Activated T-cell treated with anti-CD3 and anti-CD28 coated beads, Interleukin-2, amount 50 U/mL, for 24 hours (primary cell): ENCODE results near the gene MANEA.
"Not testable (repeated sequence)": the region's sequence is repeated elsewhere in the genome, so short reads cannot be mapped to it uniquely, and the experiment has no call there.

Experiments used
- DNase-seq: peaks from one replicate; pipeline ENCODE4 v3.0.0-alpha.2; 2020
- H3K27ac Mint-ChIP-seq: 2 replicates; pipeline ENCODE4 v1.8.0; 2020; ENCODE audit warnings: mild to moderate bottlenecking, mixed read lengths
- H3K27me3 Mint-ChIP-seq: 2 replicates; pipeline ENCODE4 v1.8.0; 2020; ENCODE audit warnings: mixed read lengths
- H3K36me3 Mint-ChIP-seq: 2 replicates; pipeline ENCODE4 v1.8.0; 2020; ENCODE audit warnings: low read depth, mixed read lengths
- H3K4me1 Mint-ChIP-seq: 2 replicates; pipeline ENCODE4 v1.8.0; 2020; ENCODE audit warnings: low read depth, mixed read lengths
- H3K4me3 Mint-ChIP-seq: 2 replicates; pipeline ENCODE4 v1.8.0; 2020; ENCODE audit warnings: mild to moderate bottlenecking, moderate library complexity, mixed read lengths
- H3K9me3 Mint-ChIP-seq: 2 replicates; pipeline ENCODE4 v1.8.0; 2020; ENCODE audit warnings: mixed read lengths

Gene MANEA, protein sequence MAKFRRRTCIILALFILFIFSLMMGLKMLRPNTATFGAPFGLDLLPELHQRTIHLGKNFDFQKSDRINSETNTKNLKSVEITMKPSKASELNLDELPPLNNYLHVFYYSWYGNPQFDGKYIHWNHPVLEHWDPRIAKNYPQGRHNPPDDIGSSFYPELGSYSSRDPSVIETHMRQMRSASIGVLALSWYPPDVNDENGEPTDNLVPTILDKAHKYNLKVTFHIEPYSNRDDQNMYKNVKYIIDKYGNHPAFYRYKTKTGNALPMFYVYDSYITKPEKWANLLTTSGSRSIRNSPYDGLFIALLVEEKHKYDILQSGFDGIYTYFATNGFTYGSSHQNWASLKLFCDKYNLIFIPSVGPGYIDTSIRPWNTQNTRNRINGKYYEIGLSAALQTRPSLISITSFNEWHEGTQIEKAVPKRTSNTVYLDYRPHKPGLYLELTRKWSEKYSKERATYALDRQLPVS

DNA sequence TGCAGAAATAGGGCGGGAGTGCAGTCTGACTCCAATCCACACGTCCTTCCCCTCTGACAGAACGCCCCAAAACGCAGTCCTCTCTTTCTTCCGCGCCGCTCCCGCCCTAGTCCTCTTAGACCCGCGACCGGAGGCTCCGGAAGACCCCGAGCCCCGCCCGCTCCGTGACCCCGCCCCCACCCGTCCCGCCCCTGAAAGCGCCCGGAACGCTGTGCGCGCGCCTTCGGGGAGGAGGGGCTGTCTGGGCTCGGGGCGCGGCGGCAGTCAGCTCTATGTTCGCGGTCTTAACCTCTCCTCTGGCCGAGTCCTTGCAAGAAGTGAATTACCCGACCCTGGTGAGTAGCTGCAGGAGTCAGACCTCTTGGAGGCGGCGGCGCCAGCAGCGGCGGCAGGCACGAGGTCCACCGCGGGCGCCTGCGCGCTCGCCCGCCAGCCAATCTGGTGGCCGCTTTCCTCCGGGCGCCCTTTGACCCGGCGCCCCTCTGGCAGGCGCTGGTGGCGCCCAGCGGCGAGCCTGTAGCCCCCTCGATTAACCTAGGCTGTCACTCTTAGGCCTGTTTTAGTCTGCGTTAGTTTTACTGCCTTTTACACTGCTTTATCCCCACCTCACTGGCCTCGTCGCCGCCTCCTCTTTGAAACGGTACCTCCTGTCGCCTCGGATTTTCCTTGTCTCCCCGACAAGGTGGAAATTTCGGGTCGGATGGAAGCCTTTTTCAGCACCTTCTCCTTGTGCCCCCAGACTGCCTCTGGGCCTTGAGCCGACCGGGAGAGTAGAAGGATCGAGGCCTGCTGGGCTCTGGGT is at the start of gene MANEA:
MANEA (plus strand) TSS at position 232 of the 802 bp plus-strand sequence. CDS start 8,905 bp downstream, outside the sequence.
- H3K36me3 Mint-ChIP-seq, result peaks cover 25% of the 10 kb centered on the region
- peaks cover 51% of the 10 kb centered on the region for H3K4me1 Mint-ChIP-seq
- peak; percentile 88 for DNase-seq
- H3K4me3 Mint-ChIP-seq, result peak within 1 kb of the TSS; percentile 93
- no peaks in the 10 kb centered on the region for H3K27me3 Mint-ChIP-seq
- no peaks in the 10 kb centered on the region for H3K9me3 Mint-ChIP-seq
- peak within 1 kb of the TSS; percentile 98 for H3K27ac Mint-ChIP-seq

DNA sequence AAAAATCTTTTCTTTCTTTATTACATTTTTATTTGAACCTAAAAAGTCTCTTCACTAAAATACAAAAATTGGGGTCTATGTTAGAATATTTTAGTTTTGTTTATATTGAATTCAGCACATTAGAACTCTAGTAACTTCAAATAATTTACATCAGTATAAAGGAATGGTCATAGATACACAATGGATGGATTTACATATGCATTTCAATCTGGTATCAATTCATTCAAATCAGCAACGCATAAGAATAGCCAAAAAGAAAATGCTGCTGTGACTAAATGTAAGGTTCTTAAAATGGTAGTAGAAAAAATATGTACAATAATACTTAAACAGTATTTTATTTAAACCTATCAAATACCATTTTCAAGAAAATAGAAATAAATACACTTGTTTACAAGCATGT is 47.6 kb upstream of the MANEA start:
- Mint-ChIP-seq H3K27me3 (peaks cover 7% of the 10 kb centered on the region), H3K9me3 (no peaks in the 10 kb centered on the region), H3K4me1 (no peaks in the 10 kb centered on the region), H3K36me3 (no peaks in the 10 kb centered on the region), H3K4me3 (no peak overlapping the region), H3K27ac (no peak overlapping the region)
- DNase-seq, result no peak

DNA sequence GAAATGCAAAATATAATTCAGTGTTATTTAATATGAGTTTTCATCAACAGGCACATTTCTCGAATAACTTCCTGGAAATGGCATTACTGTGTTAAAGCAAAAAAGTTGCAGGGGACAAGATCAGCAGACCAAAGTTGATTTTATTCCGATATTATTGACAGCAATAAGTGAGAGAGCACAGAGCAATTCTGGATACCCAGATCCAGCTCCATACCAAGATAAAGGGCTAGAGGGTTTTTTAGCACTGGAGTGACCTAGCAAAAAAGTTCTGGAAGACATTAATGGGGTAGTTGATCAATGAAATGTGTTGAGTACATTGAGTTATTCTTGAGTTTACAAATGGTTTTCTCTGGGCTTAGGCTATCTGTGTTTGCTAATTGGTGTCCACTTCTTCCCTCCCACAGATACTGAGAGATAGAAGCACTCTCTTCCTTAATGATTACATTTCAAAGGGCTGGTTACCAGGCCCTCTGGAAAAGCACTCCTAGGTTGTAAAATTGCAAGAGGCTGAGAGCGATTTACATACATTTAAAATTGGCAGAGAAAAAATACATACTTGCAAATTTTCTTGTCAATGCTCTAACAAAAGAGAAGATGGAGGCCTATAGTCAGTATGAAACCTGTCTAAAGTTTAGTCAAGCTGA is 47.0 kb upstream of the MANEA start:
- no peaks in the 10 kb centered on the region for H3K36me3 Mint-ChIP-seq
- DNase-seq, result no peak
- no peak overlapping the region for H3K4me3 Mint-ChIP-seq
- H3K9me3 Mint-ChIP-seq, result no peaks in the 10 kb centered on the region
- no peaks in the 10 kb centered on the region for H3K4me1 Mint-ChIP-seq
- peaks cover 3% of the 10 kb centered on the region for H3K27me3 Mint-ChIP-seq
- no peak overlapping the region for H3K27ac Mint-ChIP-seq

DNA sequence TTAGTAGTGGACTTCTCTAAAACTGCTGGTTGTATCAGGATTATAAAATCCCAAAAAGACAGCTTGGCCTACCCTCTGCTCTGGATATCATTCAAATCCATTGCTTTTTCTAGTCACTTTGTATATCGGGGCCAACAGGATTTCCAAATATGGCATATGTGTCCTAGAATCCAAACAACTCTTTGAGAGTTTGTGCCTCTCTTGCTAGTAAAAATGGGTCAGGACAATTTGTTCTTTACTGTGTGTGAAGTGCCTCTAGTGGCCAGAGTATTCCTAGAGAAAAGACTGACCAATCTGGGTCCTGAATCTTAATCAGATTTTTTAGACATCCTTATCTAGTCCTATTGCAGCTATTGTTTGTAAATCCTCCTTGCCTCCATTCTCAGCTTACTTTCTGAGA is 33.5 kb upstream of the MANEA start:
- Mint-ChIP-seq H3K4me3 (no peak overlapping the region), H3K36me3 (no peaks in the 10 kb centered on the region), H3K9me3 (no peaks in the 10 kb centered on the region), H3K4me1 (no peaks in the 10 kb centered on the region), H3K27me3 (peaks cover 2% of the 10 kb centered on the region), H3K27ac (no peak overlapping the region)
- DNase-seq, result no peak

DNA sequence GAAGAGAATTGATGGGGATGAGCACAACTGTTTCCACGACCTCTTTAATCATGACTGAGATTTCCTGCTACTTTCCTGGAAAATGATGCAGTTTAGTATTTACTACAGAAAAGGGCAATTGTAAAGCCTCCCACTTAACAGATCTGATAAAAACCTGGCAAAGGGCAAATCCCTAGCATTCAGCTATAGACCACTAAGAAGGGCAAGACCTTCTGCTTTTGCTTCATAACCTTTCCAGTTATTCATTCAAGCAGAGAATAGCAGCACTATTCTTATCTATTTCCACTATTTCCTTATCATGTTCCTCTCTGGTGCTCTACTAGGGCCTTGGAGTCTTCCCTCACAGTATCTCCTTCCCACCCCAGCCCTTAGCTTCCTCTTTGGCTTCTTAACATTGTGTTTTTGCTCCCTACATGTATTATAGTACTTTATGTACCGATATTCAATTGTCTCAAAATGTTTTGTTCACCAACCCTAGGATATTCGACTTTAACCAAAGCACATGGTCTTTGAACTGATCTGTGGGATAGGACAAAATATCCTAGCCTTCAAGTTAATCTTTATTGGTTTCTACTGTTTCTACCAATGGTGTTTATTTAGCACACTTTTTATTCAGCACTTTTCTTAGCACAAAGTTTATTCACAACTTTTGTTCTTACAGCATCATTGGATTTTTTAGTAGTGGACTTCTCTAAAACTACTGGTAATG is 32.7 kb upstream of the MANEA start:
- Mint-ChIP-seq H3K27ac (no peak overlapping the region), H3K27me3 (no peaks in the 10 kb centered on the region), H3K4me1 (no peaks in the 10 kb centered on the region), H3K9me3 (no peaks in the 10 kb centered on the region), H3K36me3 (no peaks in the 10 kb centered on the region), H3K4me3 (no peak overlapping the region)
- DNase-seq, result no peak

DNA sequence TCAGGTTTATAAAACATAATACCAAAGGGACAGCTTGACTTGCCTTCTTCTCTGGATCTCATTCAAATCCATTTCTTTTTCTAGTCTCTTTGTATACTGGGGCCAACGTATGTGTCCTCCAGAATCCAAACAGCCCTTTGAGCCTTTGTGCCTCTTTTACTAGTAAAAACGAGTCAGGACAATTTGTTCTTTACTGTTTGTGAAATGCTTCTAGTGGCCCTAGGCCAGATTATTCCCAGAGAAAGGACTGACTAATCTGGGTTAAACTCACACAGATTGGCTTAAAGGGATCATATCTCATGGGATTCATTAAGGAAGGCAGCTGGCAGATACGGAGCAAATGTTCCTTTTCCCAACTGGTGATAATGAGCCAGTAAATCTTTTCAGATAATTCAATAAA is 32.1 kb upstream of the MANEA start:
- DNase-seq, result no peak
- H3K27me3 Mint-ChIP-seq, result no peaks in the 10 kb centered on the region
- no peaks in the 10 kb centered on the region for H3K4me1 Mint-ChIP-seq
- H3K36me3 Mint-ChIP-seq, result no peaks in the 10 kb centered on the region
- no peak overlapping the region for H3K4me3 Mint-ChIP-seq
- H3K27ac Mint-ChIP-seq, result no peak overlapping the region
- H3K9me3 Mint-ChIP-seq, result no peaks in the 10 kb centered on the region

DNA sequence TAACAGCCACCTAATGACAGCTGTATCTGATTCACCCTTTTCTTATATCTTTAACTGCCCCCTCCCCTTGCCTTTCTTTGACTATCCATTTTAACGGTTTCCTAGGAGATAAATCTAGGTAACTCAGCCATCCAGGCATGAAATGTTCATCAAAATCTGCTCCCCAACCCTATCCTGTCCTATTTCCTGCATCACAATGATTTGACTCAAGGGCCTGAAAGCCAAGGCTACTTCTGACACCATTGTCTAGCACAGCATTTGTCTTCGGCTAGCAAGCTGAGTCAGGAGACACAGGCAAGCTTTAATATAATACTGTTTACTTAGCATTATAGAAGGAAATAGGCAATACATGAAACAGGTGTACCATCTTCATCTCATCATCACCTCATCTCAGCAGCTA is 31.6 kb upstream of the MANEA start:
- Mint-ChIP-seq H3K4me1 (no peaks in the 10 kb centered on the region), H3K27ac (no peak overlapping the region), H3K27me3 (no peaks in the 10 kb centered on the region), H3K4me3 (no peak overlapping the region), H3K36me3 (no peaks in the 10 kb centered on the region), H3K9me3 (no peaks in the 10 kb centered on the region)
- no peak for DNase-seq

DNA sequence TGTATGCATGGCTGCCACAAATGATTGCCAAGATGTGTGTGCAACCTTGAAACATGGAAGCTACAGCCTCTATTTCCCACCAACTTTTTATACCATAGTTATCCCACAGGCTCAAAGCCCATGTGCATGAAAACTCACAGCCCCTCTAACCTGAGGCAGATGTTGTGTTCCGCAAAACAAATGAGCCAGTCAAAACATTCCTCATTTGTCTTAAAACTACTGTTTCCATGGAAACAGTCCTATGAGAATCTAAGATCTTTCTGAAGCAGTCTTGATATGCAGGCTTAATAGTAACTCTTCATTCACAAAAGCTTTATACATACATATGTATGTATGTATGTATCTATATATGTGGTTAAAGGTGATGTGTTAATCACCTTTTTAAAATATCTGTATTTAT is 31.2 kb upstream of the MANEA start:
- no peak for DNase-seq
- no peaks in the 10 kb centered on the region for H3K4me1 Mint-ChIP-seq
- no peaks in the 10 kb centered on the region for H3K9me3 Mint-ChIP-seq
- no peaks in the 10 kb centered on the region for H3K36me3 Mint-ChIP-seq
- no peaks in the 10 kb centered on the region for H3K27me3 Mint-ChIP-seq
- H3K4me3 Mint-ChIP-seq, result no peak overlapping the region
- H3K27ac Mint-ChIP-seq, result no peak overlapping the region

DNA sequence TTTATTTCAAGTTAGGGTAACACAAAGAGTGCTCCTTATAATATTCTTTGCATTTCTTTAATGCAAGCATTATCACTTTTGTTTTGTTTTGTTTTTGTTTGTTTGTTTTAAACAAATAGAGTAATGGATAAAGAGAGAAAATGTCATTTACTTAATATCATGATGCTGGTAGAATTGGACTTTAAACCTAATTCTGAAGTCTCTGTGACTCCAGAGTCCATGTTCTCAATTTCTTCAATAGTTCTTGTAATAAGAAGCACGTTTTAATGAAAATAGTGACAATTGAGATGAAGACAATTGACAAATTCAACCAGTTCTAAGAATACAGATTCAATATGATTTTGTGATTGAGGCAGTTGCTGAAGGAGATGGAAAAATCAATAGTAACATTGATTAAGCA is 30.3 kb upstream of the MANEA start:
- H3K9me3 Mint-ChIP-seq, result no peaks in the 10 kb centered on the region
- no peak overlapping the region for H3K27ac Mint-ChIP-seq
- no peaks in the 10 kb centered on the region for H3K4me1 Mint-ChIP-seq
- no peaks in the 10 kb centered on the region for H3K36me3 Mint-ChIP-seq
- no peak overlapping the region for H3K4me3 Mint-ChIP-seq
- DNase-seq, result no peak
- no peaks in the 10 kb centered on the region for H3K27me3 Mint-ChIP-seq

DNA sequence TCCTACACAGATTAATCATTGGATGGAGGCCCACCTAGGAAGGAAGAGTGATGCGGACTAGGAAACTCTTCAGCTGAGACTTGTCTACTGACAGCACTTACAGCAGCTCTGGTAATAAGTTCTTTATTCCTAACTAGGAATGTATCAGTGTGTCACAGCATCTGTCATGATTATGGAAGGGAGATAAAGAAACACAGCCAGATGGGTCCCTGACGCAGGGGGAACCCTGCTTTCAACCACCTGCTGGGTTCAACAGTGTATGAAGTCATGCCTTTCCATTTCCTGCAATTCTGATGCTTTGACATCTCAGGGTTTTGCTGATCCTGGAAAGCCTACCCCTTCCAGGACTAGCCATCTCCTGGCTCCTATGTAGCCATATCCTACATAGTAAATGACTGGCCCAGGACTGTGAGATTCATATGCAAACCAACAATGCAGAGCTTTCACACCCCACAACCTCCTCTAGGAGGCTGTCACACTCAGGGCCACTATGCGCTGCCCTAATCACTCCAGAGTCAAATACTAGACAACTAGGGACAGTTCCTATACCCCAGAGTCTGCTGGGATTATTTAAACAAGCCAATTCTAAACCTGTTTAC is 29.0 kb upstream of the MANEA start:
- no peaks in the 10 kb centered on the region for H3K9me3 Mint-ChIP-seq
- H3K4me1 Mint-ChIP-seq, result no peaks in the 10 kb centered on the region
- no peak overlapping the region for H3K4me3 Mint-ChIP-seq
- DNase-seq, result no peak
- no peaks in the 10 kb centered on the region for H3K27me3 Mint-ChIP-seq
- no peaks in the 10 kb centered on the region for H3K36me3 Mint-ChIP-seq
- no peak overlapping the region for H3K27ac Mint-ChIP-seq

DNA sequence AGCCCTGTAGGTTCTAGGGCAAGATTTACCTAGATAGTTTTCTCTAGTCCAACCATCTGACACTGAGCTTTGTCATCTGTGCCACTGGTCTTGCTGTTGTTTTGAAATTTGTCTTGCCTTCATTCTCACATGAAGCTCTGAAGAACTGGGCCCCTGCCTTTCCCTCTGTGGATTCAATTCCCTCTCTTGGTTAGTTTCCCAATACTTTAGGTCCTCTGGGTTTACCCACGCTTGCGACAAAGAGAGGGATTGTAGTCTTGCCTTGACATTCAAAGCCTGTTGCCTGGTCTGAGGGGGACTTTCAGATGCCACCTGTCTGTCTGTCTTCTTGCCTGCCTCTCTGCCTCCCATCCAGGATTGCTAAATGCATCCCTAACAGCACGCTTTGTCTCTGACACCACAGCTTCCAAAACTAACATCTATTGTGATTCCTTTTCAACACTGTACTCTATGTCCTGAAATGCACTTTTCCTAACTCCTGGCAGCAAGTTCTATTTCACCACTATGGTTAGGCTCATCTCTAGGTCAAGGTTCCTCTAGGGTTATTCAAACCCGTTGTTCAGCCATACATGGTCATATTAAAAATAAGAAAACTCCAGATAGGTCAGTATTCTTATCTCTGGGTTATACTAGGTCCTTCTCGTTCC is 25.5 kb upstream of the MANEA start:
- H3K27me3 Mint-ChIP-seq, result peaks cover 10% of the 10 kb centered on the region
- no peaks in the 10 kb centered on the region for H3K4me1 Mint-ChIP-seq
- H3K9me3 Mint-ChIP-seq, result peaks cover 24% of the 10 kb centered on the region
- DNase-seq, result no peak
- H3K4me3 Mint-ChIP-seq, result no peak overlapping the region
- peaks cover 11% of the 10 kb centered on the region for H3K36me3 Mint-ChIP-seq
- H3K27ac Mint-ChIP-seq, result no peak overlapping the region

DNA sequence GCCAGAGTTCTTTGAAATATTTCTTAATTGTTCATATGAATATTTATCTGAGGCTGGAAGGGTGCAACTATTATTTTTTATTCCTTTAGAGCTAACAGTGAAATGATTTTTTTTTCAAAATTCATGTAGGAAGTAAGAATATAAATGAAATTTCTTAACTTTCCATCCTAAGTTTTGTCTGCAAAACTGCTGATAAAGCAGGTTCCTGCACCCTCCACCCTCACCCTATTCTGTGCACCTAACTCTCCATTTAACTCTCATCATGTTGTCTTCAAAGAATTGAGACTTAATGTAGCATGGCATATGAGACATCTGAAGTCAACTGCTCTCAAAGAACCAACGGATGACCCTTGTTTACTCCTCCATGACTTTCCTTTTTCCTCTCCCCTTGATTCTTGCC is 23.5 kb upstream of the MANEA start:
- H3K27me3 Mint-ChIP-seq, result peaks cover 10% of the 10 kb centered on the region
- DNase-seq, result no peak
- H3K4me3 Mint-ChIP-seq, result no peak overlapping the region

DNA sequence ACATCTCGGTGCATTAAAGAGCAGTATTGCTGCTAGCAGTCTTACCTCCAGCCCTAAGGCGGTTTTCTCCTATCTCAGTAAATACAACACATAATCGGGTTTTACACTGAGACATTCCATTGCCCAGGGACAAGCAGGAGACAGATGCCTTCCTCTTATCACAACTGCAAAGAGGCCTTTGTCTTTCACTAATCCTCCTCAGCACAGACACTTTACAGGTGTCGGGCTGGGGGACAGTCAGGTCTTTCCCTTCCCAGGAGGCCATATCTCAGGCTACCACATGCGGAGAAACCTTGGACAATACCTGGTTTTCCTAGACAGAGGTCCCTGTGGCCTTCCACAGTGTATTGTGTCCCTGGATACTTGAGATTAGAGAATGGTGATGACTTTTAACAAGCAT is 16.4 kb upstream of the MANEA start:
- H3K9me3 Mint-ChIP-seq, DNase-seq, H3K27ac Mint-ChIP-seq, H3K4me3 Mint-ChIP-seq, H3K27me3 Mint-ChIP-seq, H3K4me1 Mint-ChIP-seq: not testable (repeated sequence)
- peaks cover 26% of the 10 kb centered on the region for H3K36me3 Mint-ChIP-seq

More for the DNA sequence above, 23.5 kb upstream of the MANEA start:
- H3K36me3 Mint-ChIP-seq, result peaks cover 22% of the 10 kb centered on the region
- H3K27ac Mint-ChIP-seq, result no peak overlapping the region
- no peaks in the 10 kb centered on the region for H3K4me1 Mint-ChIP-seq
- H3K9me3 Mint-ChIP-seq, result peaks cover 24% of the 10 kb centered on the region
